Right lobe of liver (tissue), 6 donors: ENCODE results near the gene CTAGE1. TPM values are rescaled to one million over a fixed set of nuclear protein-coding genes. Genes with fewer than 3 reads are reported as not detected.
"Not testable (repeated sequence)": the region's sequence is repeated elsewhere in the genome, so short reads cannot be mapped to it uniquely, and the experiment has no call there.

Source experiments
- ATAC-seq, 4 donors: fragments of 200-7000 bp; cut with Tn5 transposase; one replicate each; pipeline ENCODE4 v1.9.1; 2020; ENCODE audit warnings: mild to moderate bottlenecking in 4 of 4, moderate library complexity in 4 of 4
- DNase-seq, 3 donors: peaks; one replicate each; pipeline ENCODE4 v3.0.0-alpha.2; 2020
- H3K27ac ChIP-seq, 3 donors: fragments of 200-600 bp; one replicate each; pipeline ENCODE4 v1.8.0; 2022
- H3K27me3 ChIP-seq, 2 donors: fragments of 200-600 bp; one replicate each; pipeline ENCODE4 v1.8.0; 2022
- H3K36me3 ChIP-seq, 4 donors: fragments of 200-600 bp; sonication (generic) in 1 of 4; one replicate each; pipeline versions ENCODE4 v1.5.1 to v1.8.0; 2017 to 2022; ENCODE audit warnings: control low read depth in 1 of 4
- H3K4me1 ChIP-seq, 4 donors: fragments of 200-600 bp; sonication (generic) in 1 of 4; one replicate each; pipeline versions ENCODE4 v1.5.1 to v1.8.0; 2017 to 2022; ENCODE audit warnings: control low read depth in 1 of 4
- H3K4me3 ChIP-seq, 3 donors: fragments of 200-600 bp; one replicate each; pipeline ENCODE4 v1.8.0; 2022
- H3K9me3 ChIP-seq, 4 donors: fragments of 200-600 bp; sonication (generic) in 1 of 4; one replicate each; pipeline versions ENCODE4 v1.5.1 to v1.8.0; 2017 to 2022; ENCODE audit warnings: control low read depth in 1 of 4
- CTCF ChIP-seq, 4 donors: fragments of 200-600 bp in 3 of 4; fragments of 450-650 bp in 1 of 4; IDR thresholded peaks; one replicate each; pipeline versions ENCODE4 v1.5.1 to v1.8.0; 2016 to 2022; ENCODE audit warnings: antibody characterized with exemption in 4 of 4, mild to moderate bottlenecking in 2 of 4
- POLR2A ChIP-seq: fragments of 450-650 bp; IDR thresholded peaks from one replicate; pipeline ENCODE4 v1.6.1; 2017; ENCODE audit warnings: antibody characterized with exemption, mild to moderate bottlenecking
- WGBS: methylation state at CpG from one replicate; pipeline ENCODE4 v1.1.6; 2018; ENCODE audit warnings: low coverage, low lambda C conversion rate; ENCODE audit not compliant: insufficient coverage; ENCODE audit errors: missing lambda C conversion rate; 5-methylcytosine and 5-hydroxymethylcytosine counted together
- intact Hi-C, 2 donors: fragments of 100-400 bp; cut with DNase I; formaldehyde crosslinking; loops; one replicate each; pipeline versions ENCODE4 v1.11.2 to v1.14.1; 2022
- total RNA-seq, 6 experiments: library from RNA; depleted of rRNA in 2 of 6; stranded (reverse); fragments of >200 nt in 2 of 6; fragmentation: NEBNext Ultra II Directional in 3 of 6; extraction: Animal tissue kit (Norgen Biotek cat#: 25700) in 3 of 6; gene quantifications; one replicate each; pipeline versions ENCODE4 v1.1.0 to v1.2.4, GENCODE V29; 2016 to 2023
- donor health status: DM: no; HTN: yes; CAD: no.
- donor health status: DM: no; HTN: no; CAD: no.
- donor health status: DM: no; HTN: no; CAD: no.
- donor health status: DM: no; HTN: yes; CAD: no.
- donor health status: DM: no; HTN: yes; CAD: no.

CTAGE1 gene
- total RNA-seq, 6 experiments from 2014 or later = not detected

GRCh38 chr18:22394428-22394827 lies 23.3 kb downstream of the CTAGE1 start:
- no peak for DNase-seq
- Histone ChIP-seq H3K4me3 (no peak overlapping the region), H3K4me1 (no peaks in the 10 kb centered on the region), H3K27me3 (no peaks in the 10 kb centered on the region), H3K9me3 (no peaks in the 10 kb centered on the region), H3K36me3 (no peaks in the 10 kb centered on the region), H3K27ac (no peak overlapping the region)
- intact Hi-C loops = no loop called here
- ATAC-seq = no peak
- no peak for TF ChIP-seq POLR2A
- TF ChIP-seq CTCF (IDR thresholded peaks at IDR 0.05) = no peak
- WGBS = 74% methylated on average over 3 of the region's 5 CpGs

GRCh38 chr18:22393164-22393563 lies 24.6 kb downstream of the CTAGE1 start:
- intact Hi-C loops, H3K27me3 ChIP-seq, H3K9me3 ChIP-seq, H3K27ac ChIP-seq, DNase-seq, H3K36me3 ChIP-seq, ATAC-seq, H3K4me3 ChIP-seq, H3K4me1 ChIP-seq: not testable (repeated sequence)
- WGBS = 89% methylated on average over 3 of the region's 3 CpGs

- no peak overlapping the region for H3K27ac ChIP-seq
- intact Hi-C loops = no loop called here
- no peaks in the 10 kb centered on the region for H3K27me3 ChIP-seq
Measured at GRCh38 chr18:22391407-22392345, 26.0 kb downstream of the CTAGE1 start.

GRCh38 chr18:22387787-22388186 lies 29.9 kb downstream of the CTAGE1 start:
- DNase-seq (no peak), ATAC-seq (no peak)
- Histone ChIP-seq H3K36me3 (no peaks in the 10 kb centered on the region), H3K4me1 (no peaks in the 10 kb centered on the region), H3K27ac (no peak overlapping the region), H3K27me3 (no peaks in the 10 kb centered on the region), H3K9me3 (no peaks in the 10 kb centered on the region), H3K4me3 (no peak overlapping the region)
- no peak for TF ChIP-seq POLR2A
- no peak for TF ChIP-seq CTCF (IDR thresholded peaks at IDR 0.05)
- intact Hi-C loops = no loop called here
- 73% methylated on average over 1 of the region's 1 CpG for WGBS

More at GRCh38 chr18:22391407-22392345, 26.0 kb downstream of the CTAGE1 start:
- TF ChIP-seq CTCF (IDR thresholded peaks at IDR 0.05) = no peak
- TF ChIP-seq POLR2A = no peak
- 48% methylated on average over 6 of the region's 6 CpGs for WGBS
- no peaks in the 10 kb centered on the region for H3K9me3 ChIP-seq
- no peaks in the 10 kb centered on the region for H3K36me3 ChIP-seq
- no peaks in the 10 kb centered on the region for H3K4me1 ChIP-seq
- peak in 1 of 4 donors; percentile 13 for ATAC-seq
- no peak for DNase-seq
- no peak overlapping the region for H3K4me3 ChIP-seq

- intact Hi-C loops = no loop called here
- Histone ChIP-seq H3K36me3 (no peaks in the 10 kb centered on the region), H3K9me3 (no peaks in the 10 kb centered on the region), H3K27ac (no peak overlapping the region), H3K27me3 (no peaks in the 10 kb centered on the region), H3K4me3 (no peak overlapping the region), H3K4me1 (no peaks in the 10 kb centered on the region)
- no peak for ATAC-seq
- WGBS = 89% methylated on average over 5 of the region's 5 CpGs
- no peak for DNase-seq
- no peak for TF ChIP-seq CTCF (IDR thresholded peaks at IDR 0.05)
- TF ChIP-seq POLR2A = no peak
Measured at GRCh38 chr18:22387364-22387763, 30.4 kb downstream of the CTAGE1 start.
